ENCODE results near the gene TTYH2.

Gene TTYH2

GRCh38 chr17:74295625-74296547 lies 82.5 kb downstream of the TTYH2 start:
- Mint-ChIP-seq H3K27ac (no peak overlapping the region), H3K9me3 (no peaks in the 10 kb centered on the region)
- ATAC-seq: no peak

GRCh38 chr17:74296548-74296936 lies 83.2 kb downstream of the TTYH2 start:
- Mint-ChIP-seq H3K27ac (no peak overlapping the region), H3K4me3 (no peak overlapping the region), H3K9me3 (no peaks in the 10 kb centered on the region), H3K4me1 (peaks cover 7% of the 10 kb centered on the region), H3K27me3 (peaks cover 24% of the 10 kb centered on the region)
- DNase-seq (peak in 1 of 2 donors; percentile 15), ATAC-seq (no peak)

More at GRCh38 chr17:74295625-74296547, 82.5 kb downstream of the TTYH2 start:
- Mint-ChIP-seq H3K27me3 (peaks cover 24% of the 10 kb centered on the region), H3K4me1 (peaks cover 7% of the 10 kb centered on the region), H3K4me3 (no peak overlapping the region)
- no peak for DNase-seq

GRCh38 chr17:74297941-74298340 lies 84.6 kb downstream of the TTYH2 start:
- H3K4me1 Mint-ChIP-seq: peaks cover 7% of the 10 kb centered on the region
- peak overlapping the region in 1 of 2 donors; percentile 64 for H3K4me3 Mint-ChIP-seq
- peak overlapping the region in 1 of 2 donors; percentile 89 for H3K27ac Mint-ChIP-seq
- ATAC-seq: peak; percentile 97
- no peaks in the 10 kb centered on the region for H3K9me3 Mint-ChIP-seq
- H3K27me3 Mint-ChIP-seq: peaks cover 24% of the 10 kb centered on the region
- peak in 1 of 2 donors; percentile 64 for DNase-seq

- peaks cover 24% of the 10 kb centered on the region for H3K27me3 Mint-ChIP-seq
- ATAC-seq: no peak
- DNase-seq: no peak
- no peaks in the 10 kb centered on the region for H3K9me3 Mint-ChIP-seq
- no peak overlapping the region for H3K27ac Mint-ChIP-seq
- H3K4me3 Mint-ChIP-seq: no peak overlapping the region
- peaks cover 7% of the 10 kb centered on the region for H3K4me1 Mint-ChIP-seq
Observed at GRCh38 chr17:74298778-74299177, 85.4 kb downstream of the TTYH2 start.

- Mint-ChIP-seq H3K27me3 (peaks cover 24% of the 10 kb centered on the region), H3K27ac (no peak overlapping the region), H3K4me1 (peaks cover 7% of the 10 kb centered on the region), H3K4me3 (no peak overlapping the region), H3K9me3 (no peaks in the 10 kb centered on the region)
- ATAC-seq (no peak), DNase-seq (no peak)
Observed at GRCh38 chr17:74299226-74300009, 86.0 kb downstream of the TTYH2 start.

- ATAC-seq (no peak), DNase-seq (no peak)
- H3K9me3 Mint-ChIP-seq: no peaks in the 10 kb centered on the region
- peaks cover 35% of the 10 kb centered on the region for H3K27me3 Mint-ChIP-seq
- no peak overlapping the region for H3K4me3 Mint-ChIP-seq
- H3K4me1 Mint-ChIP-seq: peaks cover 13% of the 10 kb centered on the region
- peak overlapping the region in 1 of 2 donors; percentile 7 for H3K27ac Mint-ChIP-seq
Observed at GRCh38 chr17:74303305-74303704, 89.9 kb downstream of the TTYH2 start.

- H3K27me3 Mint-ChIP-seq: peaks cover 39% of the 10 kb centered on the region
- DNase-seq: no peak
- peaks cover 14% of the 10 kb centered on the region for H3K4me1 Mint-ChIP-seq
- H3K9me3 Mint-ChIP-seq: no peaks in the 10 kb centered on the region
- ATAC-seq: no peak
- no peak overlapping the region for H3K4me3 Mint-ChIP-seq
- no peak overlapping the region for H3K27ac Mint-ChIP-seq
Observed at GRCh38 chr17:74304184-74304583, 90.8 kb downstream of the TTYH2 start.

GRCh38 chr17:74305865-74306654 lies 92.7 kb downstream of the TTYH2 start:
- DNase-seq (no peak), ATAC-seq (peak; percentile 73)
- H3K27ac Mint-ChIP-seq: peak overlapping the region in 1 of 2 donors; percentile 64
- H3K4me1 Mint-ChIP-seq: peaks cover 14% of the 10 kb centered on the region
- H3K4me3 Mint-ChIP-seq: no peak overlapping the region
- peaks cover 25% of the 10 kb centered on the region for H3K27me3 Mint-ChIP-seq
- no peaks in the 10 kb centered on the region for H3K9me3 Mint-ChIP-seq

GRCh38 chr17:74307984-74308773 lies 94.8 kb downstream of the TTYH2 start:
- Mint-ChIP-seq H3K27ac (peak overlapping the region in 1 of 2 donors; percentile 76), H3K4me1 (peaks cover 14% of the 10 kb centered on the region), H3K4me3 (no peak overlapping the region), H3K27me3 (peaks cover 25% of the 10 kb centered on the region), H3K9me3 (peaks cover 7 to 14% of the 10 kb centered on the region in 2 donors)
- DNase-seq: no peak
- no peak for ATAC-seq

- no peak overlapping the region for H3K27ac Mint-ChIP-seq
Observed at GRCh38 chr17:74309902-74310301, 96.5 kb downstream of the TTYH2 start.

More at GRCh38 chr17:74309902-74310301, 96.5 kb downstream of the TTYH2 start:
- peaks cover 7 to 14% of the 10 kb centered on the region in 2 donors for H3K9me3 Mint-ChIP-seq
- peaks cover 25% of the 10 kb centered on the region for H3K27me3 Mint-ChIP-seq
- DNase-seq (no peak), ATAC-seq (no peak)
- H3K4me3 Mint-ChIP-seq: no peak overlapping the region
- H3K4me1 Mint-ChIP-seq: peaks cover 14% of the 10 kb centered on the region

Data from stimulated activated naive CD8-positive, alpha-beta T cell treated with anti-CD3 and anti-CD28 coated beads, Interleukin-15, amount 100 ng/mL, for 72 hours (primary cell).